H4 (cell line): ENCODE data around the gene DEFB131A. TPM values are rescaled to one million over a fixed set of nuclear protein-coding genes. Genes with fewer than 3 reads are reported as not detected.
"Not testable (repeated sequence)": the region's sequence is repeated elsewhere in the genome, so short reads cannot be mapped to it uniquely, and the experiment has no call there.

Source experiments
- DNase-seq: peaks from one replicate; pipeline ENCODE4 v3.0.0-alpha.2; 2015; ENCODE audit warnings: low spot score
- total RNA-seq: library from RNA; depleted of rRNA; stranded (reverse); fragments of >200 nt; shearing (Covaris generic); gene quantifications from 2 replicates; pipeline ENCODE4 v1.2.3, GENCODE V29; 2014; rRNA removed

The DEFB131A gene, protein sequence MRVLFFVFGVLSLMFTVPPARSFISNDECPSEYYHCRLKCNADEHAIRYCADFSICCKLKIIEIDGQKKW
- not detected in 2 replicates for total RNA-seq

DNA sequence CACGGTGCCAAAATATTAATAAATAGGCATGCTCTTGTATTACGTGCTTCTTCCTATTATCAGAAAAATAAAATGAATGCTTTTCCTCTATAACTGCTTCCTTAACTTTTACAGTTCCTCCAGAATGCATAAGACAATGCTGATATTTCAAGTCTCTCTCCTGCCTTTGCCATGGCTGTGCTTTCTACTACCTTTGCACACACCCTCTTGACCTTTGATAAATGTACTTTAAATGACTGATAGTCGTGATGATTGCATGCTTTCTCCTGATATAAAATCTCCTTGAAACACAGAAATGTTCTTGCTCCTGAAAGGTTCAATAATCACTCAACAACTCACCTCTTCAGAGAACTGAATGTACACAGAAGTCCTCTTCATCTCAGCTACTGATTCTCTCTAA is at the start of gene DEFB131A:
DEFB131A (plus strand) TSS at position 301 of the 400 bp plus-strand sequence. CDS start 120 bp downstream, outside the sequence.
- DNase-seq, result not testable (repeated sequence)

DNA sequence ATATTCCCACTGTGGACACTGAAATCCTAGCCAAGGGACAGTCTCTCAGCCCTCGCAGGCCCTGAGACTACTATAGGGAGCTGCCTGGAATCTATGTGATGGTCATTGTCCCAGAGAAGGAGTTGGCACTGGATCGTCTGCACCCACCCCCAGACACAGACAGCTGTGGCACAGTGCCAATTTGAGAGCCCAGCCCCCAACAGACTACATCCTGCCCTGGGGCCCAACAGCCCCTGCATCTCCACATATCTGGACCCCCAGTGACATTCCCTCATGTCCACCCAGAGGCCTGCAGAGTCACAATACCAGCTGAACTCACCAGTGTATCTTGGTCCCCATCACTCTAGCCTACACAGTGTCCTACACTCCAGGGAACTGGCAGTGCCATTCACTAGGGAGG is 38.4 kb upstream of the DEFB131A start:
- DNase-seq, result not testable (repeated sequence)

DNA sequence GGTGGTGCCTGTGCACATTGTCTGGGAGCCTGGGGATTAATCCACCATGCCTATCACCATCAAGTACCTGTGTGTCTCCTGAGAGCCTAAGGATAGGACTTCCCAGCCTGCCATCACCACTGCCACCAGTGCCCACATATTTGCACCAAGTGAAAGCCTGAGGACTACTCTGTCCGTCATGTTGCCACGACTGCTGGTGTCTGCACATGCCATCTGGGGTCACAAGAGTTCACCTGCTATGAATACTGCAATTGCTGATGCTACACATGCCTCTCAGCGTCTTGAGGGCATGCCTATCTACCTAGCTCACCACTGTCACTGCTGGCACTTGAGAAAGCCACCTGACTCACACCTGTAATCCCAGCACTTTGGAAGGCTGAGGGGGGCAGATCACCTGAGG is 37.7 kb upstream of the DEFB131A start:
- DNase-seq, result not testable (repeated sequence)

DNA sequence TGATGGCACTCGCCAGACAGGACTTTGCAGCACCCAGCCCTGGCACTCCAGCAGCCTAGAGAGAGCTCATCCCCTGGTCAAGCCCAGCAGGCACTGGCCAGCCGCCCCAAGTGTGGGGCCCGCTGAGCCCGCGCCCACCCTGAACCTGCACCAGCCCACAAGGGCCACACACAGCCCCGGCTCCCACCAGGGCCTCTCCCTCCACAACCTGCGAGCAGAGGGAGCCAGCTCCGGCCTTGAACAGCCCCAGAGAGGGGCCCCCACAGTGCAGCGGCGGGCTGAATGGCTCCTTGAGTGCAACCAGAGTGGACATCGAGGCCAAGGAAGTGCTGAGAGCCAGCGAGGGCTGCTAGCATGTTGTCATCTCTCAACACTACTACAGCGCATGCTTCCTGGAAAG is 34.4 kb upstream of the DEFB131A start:
- DNase-seq, result no peak

DNA sequence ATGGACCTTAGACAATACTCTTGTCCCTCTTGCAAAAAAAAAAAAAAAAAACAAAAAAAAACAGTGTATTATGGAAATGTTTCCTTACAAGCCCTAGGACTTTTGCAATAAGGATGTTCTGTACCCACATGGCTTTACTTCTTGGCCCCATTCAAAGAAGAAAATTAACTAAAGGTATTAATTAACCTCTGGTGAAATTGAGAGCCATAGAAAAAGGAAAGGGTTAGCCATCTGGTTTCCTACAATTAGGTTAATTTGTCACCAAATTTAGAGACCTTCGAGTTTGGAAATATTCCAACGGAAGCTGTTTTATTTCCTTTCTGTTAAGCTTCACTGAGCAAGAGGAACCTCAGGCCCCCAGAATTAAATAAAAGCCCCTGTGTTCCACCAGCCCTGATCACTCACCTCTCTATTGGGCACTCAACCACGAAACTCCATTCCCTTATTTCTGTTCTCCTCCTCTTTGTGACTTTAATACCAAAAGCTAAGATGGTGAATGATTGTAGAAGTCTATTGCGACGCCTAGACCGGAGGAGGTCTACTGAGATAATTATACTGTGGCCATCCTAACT is 22.2 kb upstream of the DEFB131A start:
- DNase-seq, result not testable (repeated sequence)

DNA sequence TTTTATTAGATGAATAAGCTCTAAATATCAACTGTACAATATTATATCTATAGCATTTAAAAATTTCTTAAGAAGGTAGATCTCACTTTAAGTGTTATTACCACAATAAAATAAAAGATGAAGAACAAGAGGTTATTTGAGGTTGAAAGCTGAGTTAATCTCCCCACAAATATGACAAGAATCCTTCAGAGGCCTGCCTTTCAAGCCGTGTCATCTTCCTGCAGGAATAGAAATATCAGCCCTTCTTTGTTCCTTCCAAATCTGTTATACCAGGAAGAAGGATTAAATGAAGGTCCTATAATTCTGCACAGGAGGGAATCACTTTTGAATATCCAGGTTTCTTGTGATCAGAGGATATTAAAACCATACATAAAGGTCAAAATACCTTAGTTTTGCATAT is 18.3 kb upstream of the DEFB131A start:
- not testable (repeated sequence) for DNase-seq

DNA sequence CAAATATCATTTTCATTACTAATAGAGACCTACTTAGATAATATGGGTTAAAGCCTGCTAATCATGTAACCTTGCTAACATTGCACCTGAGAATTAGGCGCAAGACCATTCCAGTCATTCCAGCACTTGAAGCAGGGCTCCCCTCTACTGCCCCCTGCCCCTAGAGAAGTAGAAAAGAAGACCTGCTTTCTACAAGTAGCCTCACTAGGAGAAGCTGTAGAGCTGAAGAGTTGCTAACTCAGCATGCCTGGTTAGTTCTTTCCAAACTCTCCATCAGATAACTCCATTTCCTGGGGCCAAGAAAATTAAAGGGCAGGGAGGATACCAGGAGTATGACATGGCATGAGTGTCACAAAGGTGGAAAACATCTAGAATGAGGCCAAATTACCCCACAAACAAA is 14.2 kb upstream of the DEFB131A start:
- not testable (repeated sequence) for DNase-seq

DNA sequence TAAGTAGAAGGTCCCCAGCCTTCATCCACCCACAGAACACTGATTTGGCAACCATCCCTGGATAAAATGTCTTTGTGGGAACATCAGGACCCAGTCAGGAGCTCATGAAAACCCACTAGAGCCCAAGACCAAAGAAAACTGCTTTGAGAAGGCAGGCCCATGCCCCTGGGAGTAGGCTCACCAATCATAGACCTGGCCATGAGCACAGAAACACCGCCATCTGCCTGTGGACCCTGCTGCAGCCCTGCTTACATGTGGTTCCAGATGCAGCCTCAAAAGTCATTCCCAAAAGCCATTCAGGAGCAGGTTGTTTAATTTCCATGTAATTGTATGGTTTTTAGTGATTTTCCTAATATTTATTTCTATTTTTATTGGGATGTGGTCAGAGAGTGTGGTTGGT is 10.9 kb upstream of the DEFB131A start:
- not testable (repeated sequence) for DNase-seq

DNA sequence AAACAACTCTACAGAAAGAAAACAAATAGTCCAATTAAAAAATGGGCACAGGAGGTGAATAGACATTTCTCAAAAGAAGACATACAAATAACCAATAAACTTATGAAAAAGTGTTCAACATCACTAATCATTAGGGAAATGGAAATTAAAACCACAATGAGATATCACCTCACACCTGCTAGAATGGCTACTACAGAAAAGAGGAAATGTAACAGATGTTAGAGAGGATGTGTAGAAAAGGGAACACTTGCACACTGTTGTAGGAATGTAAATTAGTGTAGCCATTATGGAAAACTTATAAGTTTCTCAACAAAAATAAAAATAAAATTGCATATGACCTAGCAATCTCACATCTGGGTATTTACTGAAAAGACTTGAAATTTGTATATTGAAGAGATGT is 7.5 kb upstream of the DEFB131A start:
- not testable (repeated sequence) for DNase-seq

DNA sequence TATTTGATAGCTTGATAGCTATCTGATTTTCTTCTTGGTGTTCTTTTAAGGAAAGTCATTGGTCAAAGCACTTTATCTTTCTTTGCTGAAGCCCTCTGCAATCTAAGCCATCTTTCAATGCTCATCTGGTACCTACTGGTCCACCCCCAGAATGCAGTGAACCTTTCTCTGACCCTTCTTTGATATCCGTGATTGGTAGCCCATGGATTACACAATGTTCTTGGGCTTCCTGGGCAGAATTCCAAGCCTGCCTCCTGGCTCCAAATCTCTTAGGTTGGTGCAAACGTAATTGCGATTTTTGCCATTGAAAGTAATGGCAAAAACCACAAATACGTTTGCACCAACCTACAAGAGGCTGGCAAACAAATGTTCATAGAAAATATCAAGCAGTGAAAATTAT is 1.9 kb upstream of the DEFB131A start:
- DNase-seq, result peak; percentile 2

DNA sequence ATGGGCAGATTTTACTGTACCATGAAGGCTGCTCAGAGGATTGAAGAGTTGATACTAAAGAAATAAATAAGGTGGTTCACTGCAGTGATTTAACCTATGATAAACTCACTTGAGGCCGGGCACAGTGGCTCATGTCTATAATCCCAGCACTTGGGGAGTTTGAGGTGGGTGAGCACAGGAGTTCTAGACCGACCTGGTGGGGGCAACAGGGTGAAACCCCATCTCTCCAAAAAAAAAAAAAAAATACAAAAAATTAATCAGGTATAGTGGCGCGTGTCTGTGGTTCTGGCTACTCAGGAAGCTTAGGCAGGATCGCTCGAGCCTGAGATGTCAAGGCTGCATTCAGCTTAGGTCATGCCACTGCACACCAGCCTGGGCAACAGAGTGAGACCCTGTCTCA is 467 bp downstream of the DEFB131A start:
- not testable (repeated sequence) for DNase-seq

DNA sequence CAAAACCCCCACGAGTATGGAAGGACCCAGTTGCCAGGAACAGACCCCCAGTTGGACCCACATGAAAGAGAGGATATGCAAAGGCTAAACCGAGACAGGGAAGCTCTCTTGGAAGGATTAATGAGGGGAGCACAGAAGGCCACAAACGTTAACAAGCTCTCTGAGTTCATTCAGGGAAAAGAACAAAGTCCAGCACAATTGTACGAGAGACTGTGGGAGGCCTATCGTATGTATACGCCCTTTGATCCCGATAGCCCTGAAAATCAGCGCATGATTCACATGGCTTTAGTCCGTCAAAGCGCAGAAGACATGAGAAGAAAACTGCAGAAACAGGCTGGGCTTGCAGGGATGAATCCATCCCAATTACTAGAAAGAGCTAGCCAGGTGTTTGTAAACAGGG is 8.0 kb downstream of the DEFB131A start:
- not testable (repeated sequence) for DNase-seq

DNA sequence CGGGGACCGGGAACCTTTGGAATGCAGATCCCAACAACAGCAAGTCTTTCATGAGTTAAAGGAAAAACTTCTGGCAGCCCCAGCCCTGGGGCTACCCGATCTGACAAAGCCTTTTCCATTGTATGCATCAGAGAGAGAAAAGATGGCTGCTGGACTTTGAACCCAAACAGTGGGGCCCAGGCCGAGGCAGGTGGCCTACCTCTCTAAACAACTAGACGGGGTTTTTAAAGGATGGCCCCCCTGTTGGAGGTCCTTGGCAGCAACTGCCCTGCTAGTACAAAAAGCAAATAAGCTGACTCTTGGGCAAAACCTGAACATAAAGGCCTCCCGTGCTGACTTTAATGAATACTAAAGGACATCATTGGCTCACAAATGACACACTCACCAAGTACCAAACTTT is 10.1 kb downstream of the DEFB131A start:
- DNase-seq, result not testable (repeated sequence)

DNA sequence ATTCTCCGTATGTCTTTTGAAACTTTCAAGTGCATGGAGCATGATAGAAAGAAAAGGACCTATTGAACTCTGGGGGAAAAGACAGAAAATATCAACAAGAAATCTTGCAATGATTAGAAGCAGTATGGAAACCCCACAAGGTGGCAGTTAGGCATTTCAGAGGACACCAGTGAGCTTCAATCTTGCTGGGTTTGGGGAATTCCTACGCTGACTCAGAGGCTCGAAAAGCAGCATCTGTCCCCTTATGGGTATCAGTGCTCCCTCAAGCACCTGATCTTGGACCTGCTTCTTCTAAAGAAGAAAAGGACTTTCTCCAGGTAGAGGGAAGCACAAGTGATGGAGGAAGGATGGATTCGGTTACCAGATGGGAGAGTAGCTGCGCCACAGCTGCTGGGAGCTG is 10.8 kb downstream of the DEFB131A start:
- not testable (repeated sequence) for DNase-seq

DNA sequence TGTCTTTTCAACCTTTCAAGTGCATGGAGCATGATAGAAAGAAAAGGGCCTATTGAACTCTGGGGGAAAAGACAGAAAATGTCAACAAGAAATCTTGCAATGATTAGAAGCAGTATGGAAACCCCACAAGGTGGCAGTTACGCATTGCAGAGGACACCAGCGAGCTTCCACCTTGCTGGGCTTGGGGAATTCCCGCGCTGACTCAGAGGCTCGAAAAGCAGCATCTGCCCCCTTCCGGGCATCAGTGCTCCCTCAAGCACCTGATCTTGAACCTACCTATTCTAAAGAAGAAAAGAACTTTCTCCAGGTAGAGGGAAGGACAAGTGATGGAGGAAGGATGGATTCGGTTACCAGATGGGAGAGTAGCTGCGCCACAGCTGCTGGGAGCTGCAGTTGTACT is 35.3 kb downstream of the DEFB131A start:
- not testable (repeated sequence) for DNase-seq

DNA sequence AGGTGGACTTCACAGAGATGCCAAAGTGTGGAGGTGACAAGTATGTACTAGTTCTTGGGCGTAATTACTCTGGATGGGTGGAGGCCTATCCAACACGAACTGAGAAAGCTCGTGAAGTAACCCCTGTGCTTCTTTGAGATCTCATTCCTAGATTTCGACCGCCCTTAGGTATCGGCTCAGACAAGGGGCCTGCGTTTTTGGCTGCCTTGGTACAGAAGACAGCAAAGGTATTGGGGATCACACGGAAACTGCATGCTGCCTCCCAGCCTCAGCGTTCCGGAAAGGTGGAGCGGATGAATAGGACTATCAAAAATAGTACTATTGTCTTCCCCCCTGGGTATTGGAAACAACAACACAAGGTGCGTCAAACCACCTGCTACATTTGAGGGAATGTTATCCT is 35.9 kb downstream of the DEFB131A start:
- DNase-seq, result not testable (repeated sequence)

DNA sequence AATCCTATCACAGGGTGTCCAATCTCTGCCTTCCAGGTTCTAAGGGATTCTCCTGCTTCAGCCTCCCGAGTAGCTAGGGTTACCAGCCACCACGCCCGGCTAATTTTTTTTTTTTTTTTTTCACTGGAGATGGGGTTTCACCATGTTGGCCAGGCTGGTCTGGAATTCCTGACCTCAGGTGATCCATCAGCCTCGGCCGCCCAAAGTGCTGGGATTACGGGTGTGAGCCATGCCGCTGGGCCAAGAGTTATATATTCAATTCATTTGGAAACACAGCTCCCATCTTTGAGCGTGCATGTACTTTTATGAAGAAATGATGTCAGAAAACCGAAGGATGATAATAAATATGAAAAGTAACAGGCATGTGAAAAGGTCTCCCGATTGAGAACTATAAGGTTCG is 38.7 kb downstream of the DEFB131A start:
- DNase-seq, result not testable (repeated sequence)

DNA sequence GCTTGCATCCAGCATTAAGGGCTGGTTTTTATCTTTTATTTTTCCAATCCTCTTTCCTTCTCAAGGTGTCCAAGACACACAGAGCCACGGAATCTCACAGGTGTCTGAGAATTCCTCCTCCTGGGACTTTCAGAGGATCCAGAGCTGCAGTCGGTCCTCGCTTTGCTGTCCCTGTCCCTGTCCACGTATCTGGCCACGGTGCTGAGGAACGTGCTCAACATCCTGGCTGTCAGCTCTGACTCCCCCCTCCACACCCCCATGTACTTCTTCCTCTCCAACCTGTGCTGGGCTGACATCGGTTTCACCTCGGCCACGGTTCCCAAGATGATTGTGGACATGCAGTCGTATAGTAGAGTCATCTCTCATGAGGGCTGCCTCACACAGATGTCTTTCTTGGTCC is 39.5 kb downstream of the DEFB131A start:
- DNase-seq, result not testable (repeated sequence)

DNA sequence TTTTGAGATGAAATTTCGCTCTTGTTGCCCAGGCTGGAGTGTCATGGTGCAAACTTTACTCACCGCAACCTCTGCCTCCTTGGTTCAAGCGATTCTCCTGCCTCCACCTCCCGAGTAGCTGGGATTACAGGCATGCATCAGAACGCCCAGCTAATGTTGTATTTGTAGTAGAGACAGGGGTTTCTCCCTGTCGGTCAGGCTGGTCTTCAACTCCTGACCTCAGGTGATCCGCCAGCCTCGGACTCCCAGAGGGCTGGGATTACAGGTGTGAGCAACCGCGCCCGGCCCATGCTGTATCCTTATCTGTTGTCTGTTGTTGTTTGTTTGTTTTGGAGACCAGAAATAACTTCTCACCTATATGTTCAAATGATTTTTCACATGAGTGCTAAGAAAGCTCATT is 42.7 kb downstream of the DEFB131A start:
- DNase-seq, result not testable (repeated sequence)

DNA sequence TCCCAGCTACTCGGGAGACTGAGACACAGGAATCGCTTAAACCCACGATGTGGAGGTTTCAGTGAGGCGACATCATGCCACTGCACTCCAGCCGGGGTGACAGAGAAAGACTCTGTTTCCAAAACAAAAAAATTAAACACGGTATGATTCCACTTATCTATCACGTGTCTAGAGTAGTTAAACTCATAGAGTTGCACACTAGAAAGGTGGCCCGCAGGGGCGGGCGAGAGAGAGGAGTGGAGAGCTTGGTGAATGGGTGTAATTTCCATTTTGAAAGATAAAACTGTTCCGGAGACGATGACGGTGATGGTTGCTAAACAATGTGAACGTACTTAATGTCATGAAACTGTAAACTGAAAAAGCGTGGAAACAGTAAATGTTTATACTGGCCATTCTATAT is 44.6 kb downstream of the DEFB131A start:
- DNase-seq, result not testable (repeated sequence)

DNA sequence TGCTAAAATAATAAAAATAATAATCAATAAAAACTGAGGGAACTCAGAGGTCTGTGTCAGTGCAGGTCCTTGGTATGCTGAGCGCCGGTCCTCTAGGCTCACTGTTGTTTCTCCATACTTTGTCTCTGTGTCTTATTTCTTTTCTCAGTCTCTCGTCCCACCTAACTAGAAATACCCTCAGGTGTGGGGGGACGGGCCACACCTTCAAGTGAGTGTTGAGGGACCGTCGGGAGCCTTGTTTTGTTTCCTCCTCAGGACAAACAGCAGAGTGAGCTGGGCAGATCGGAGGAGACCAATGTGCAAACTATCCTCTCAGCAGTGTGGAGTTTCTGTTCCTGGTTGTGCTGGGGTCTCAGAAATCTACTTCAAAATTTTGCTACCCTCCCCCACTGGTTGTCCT is 46.3 kb downstream of the DEFB131A start:
- not testable (repeated sequence) for DNase-seq

DNA sequence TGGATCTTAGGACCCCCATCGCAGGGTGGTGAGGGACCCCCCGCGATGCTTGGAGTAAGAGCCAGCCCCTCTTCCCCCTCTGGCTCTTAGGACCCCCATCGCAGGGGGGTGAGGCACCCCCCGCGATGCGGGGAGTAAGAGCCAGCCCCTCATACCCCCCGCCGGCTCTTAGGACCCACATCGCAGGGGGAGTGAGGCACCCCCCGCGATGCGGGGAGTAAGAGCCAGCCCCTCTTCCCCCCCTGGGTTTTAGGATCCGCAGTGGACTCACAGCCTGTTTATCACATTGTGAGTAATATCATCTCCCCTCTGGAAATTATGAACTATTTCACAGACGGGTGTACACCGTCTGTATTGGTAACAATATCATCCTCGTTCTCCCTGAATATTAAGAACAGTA is 46.8 kb downstream of the DEFB131A start:
- not testable (repeated sequence) for DNase-seq

DNA sequence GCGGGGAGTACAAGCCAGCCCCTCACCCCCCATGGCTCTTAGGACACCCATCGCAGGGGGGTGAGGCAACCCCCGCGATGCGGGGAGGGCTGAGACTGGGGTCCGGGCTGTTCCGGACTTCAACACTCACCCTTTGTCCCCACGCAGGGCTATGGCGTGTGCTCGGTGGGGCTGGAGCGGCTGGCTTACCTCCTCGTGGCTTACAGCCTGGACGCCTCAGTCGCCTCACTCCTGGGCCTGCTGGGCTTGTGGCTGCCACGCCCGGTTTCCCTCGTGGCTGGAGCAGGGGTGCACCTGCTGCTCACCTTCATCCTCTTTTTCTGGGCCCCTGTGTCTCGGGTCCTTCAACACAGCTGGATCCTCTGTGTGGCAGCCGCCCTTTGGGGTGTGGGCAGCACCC is 49.4 kb downstream of the DEFB131A start:
- DNase-seq, result not testable (repeated sequence)
